ENCODE results near the gene SIGLEC1.

Gene SIGLEC1

GRCh38 chr20:3705491-3705969, 6.9 kb downstream of the SIGLEC1 start:
- Mint-ChIP-seq H3K27ac (no peak overlapping the region), H3K36me3 (no peaks in the 10 kb centered on the region), H3K9me3 (ENCODE audit: low read depth) (no peaks in the 10 kb centered on the region), H3K4me3 (no peak overlapping the region), H3K4me1 (ENCODE audit: low read depth) (no peaks in the 10 kb centered on the region), H3K27me3 (no peaks in the 10 kb centered on the region)

GRCh38 chr20:3704087-3704486, 8.3 kb downstream of the SIGLEC1 start:
- Mint-ChIP-seq H3K36me3 (no peaks in the 10 kb centered on the region), H3K4me1 (ENCODE audit: low read depth) (no peaks in the 10 kb centered on the region), H3K4me3 (no peak overlapping the region), H3K27me3 (no peaks in the 10 kb centered on the region), H3K27ac (no peak overlapping the region), H3K9me3 (ENCODE audit: low read depth) (no peaks in the 10 kb centered on the region)

- H3K27ac Mint-ChIP-seq = no peak overlapping the region
- no peaks in the 10 kb centered on the region for H3K4me1 Mint-ChIP-seq (ENCODE audit: low read depth)
- H3K9me3 Mint-ChIP-seq (ENCODE audit: low read depth) = no peaks in the 10 kb centered on the region
- H3K36me3 Mint-ChIP-seq = no peaks in the 10 kb centered on the region
- no peaks in the 10 kb centered on the region for H3K27me3 Mint-ChIP-seq
- no peak overlapping the region for H3K4me3 Mint-ChIP-seq
Observed at GRCh38 chr20:3702611-3703391, 9.6 kb downstream of the SIGLEC1 start.

- Mint-ChIP-seq H3K27ac (no peak overlapping the region), H3K27me3 (no peaks in the 10 kb centered on the region), H3K9me3 (ENCODE audit: low read depth) (no peaks in the 10 kb centered on the region), H3K4me3 (no peak overlapping the region), H3K4me1 (ENCODE audit: low read depth) (no peaks in the 10 kb centered on the region), H3K36me3 (no peaks in the 10 kb centered on the region)
Observed at GRCh38 chr20:3701061-3701998, 11.1 kb downstream of the SIGLEC1 start.

GRCh38 chr20:3699037-3699436, 13.4 kb downstream of the SIGLEC1 start:
- H3K27me3 Mint-ChIP-seq = no peaks in the 10 kb centered on the region
- no peak overlapping the region for H3K27ac Mint-ChIP-seq
- H3K4me3 Mint-ChIP-seq = no peak overlapping the region
- H3K36me3 Mint-ChIP-seq = no peaks in the 10 kb centered on the region
- no peaks in the 10 kb centered on the region for H3K9me3 Mint-ChIP-seq (ENCODE audit: low read depth)
- no peaks in the 10 kb centered on the region for H3K4me1 Mint-ChIP-seq (ENCODE audit: low read depth)

GRCh38 chr20:3698591-3699001, 13.8 kb downstream of the SIGLEC1 start:
- H3K27ac Mint-ChIP-seq = no peak overlapping the region
- H3K36me3 Mint-ChIP-seq = no peaks in the 10 kb centered on the region
- H3K9me3 Mint-ChIP-seq (ENCODE audit: low read depth) = no peaks in the 10 kb centered on the region
- H3K4me3 Mint-ChIP-seq = no peak overlapping the region
- no peaks in the 10 kb centered on the region for H3K4me1 Mint-ChIP-seq (ENCODE audit: low read depth)
- no peaks in the 10 kb centered on the region for H3K27me3 Mint-ChIP-seq

GRCh38 chr20:3697588-3698305, 14.7 kb downstream of the SIGLEC1 start:
- Mint-ChIP-seq H3K4me3 (no peak overlapping the region), H3K36me3 (no peaks in the 10 kb centered on the region), H3K9me3 (ENCODE audit: low read depth) (no peaks in the 10 kb centered on the region), H3K27me3 (no peaks in the 10 kb centered on the region), H3K4me1 (ENCODE audit: low read depth) (no peaks in the 10 kb centered on the region), H3K27ac (no peak overlapping the region)

GRCh38 chr20:3696745-3697587, 15.4 kb downstream of the SIGLEC1 start:
- Mint-ChIP-seq H3K36me3 (no peaks in the 10 kb centered on the region), H3K27me3 (no peaks in the 10 kb centered on the region), H3K4me3 (no peak overlapping the region), H3K4me1 (ENCODE audit: low read depth) (no peaks in the 10 kb centered on the region), H3K27ac (no peak overlapping the region), H3K9me3 (ENCODE audit: low read depth) (no peaks in the 10 kb centered on the region)

- no peaks in the 10 kb centered on the region for H3K9me3 Mint-ChIP-seq (ENCODE audit: low read depth)
- no peak overlapping the region for H3K4me3 Mint-ChIP-seq
- no peaks in the 10 kb centered on the region for H3K4me1 Mint-ChIP-seq (ENCODE audit: low read depth)
- H3K27me3 Mint-ChIP-seq = no peaks in the 10 kb centered on the region
- H3K27ac Mint-ChIP-seq = no peak overlapping the region
- H3K36me3 Mint-ChIP-seq = no peaks in the 10 kb centered on the region
Observed at GRCh38 chr20:3696200-3696599, 16.2 kb downstream of the SIGLEC1 start.

GRCh38 chr20:3694864-3695263, 17.5 kb downstream of the SIGLEC1 start:
- no peak overlapping the region for H3K27ac Mint-ChIP-seq
- no peaks in the 10 kb centered on the region for H3K9me3 Mint-ChIP-seq (ENCODE audit: low read depth)
- no peaks in the 10 kb centered on the region for H3K27me3 Mint-ChIP-seq
- no peaks in the 10 kb centered on the region for H3K4me1 Mint-ChIP-seq (ENCODE audit: low read depth)
- no peaks in the 10 kb centered on the region for H3K36me3 Mint-ChIP-seq
- no peak overlapping the region for H3K4me3 Mint-ChIP-seq

- Mint-ChIP-seq H3K9me3 (ENCODE audit: low read depth) (no peaks in the 10 kb centered on the region), H3K36me3 (no peaks in the 10 kb centered on the region), H3K4me1 (ENCODE audit: low read depth) (no peaks in the 10 kb centered on the region), H3K4me3 (no peak overlapping the region), H3K27ac (no peak overlapping the region), H3K27me3 (no peaks in the 10 kb centered on the region)
Observed at GRCh38 chr20:3693376-3693775, 19.0 kb downstream of the SIGLEC1 start.

GRCh38 chr20:3692706-3693294, 19.6 kb downstream of the SIGLEC1 start:
- Mint-ChIP-seq H3K9me3 (ENCODE audit: low read depth) (no peaks in the 10 kb centered on the region), H3K4me3 (no peak overlapping the region), H3K4me1 (ENCODE audit: low read depth) (no peaks in the 10 kb centered on the region), H3K36me3 (no peaks in the 10 kb centered on the region), H3K27me3 (no peaks in the 10 kb centered on the region), H3K27ac (no peak overlapping the region)

- H3K27ac Mint-ChIP-seq = no peak overlapping the region
- H3K4me3 Mint-ChIP-seq = no peak overlapping the region
- no peaks in the 10 kb centered on the region for H3K9me3 Mint-ChIP-seq (ENCODE audit: low read depth)
- H3K27me3 Mint-ChIP-seq = no peaks in the 10 kb centered on the region
- no peaks in the 10 kb centered on the region for H3K36me3 Mint-ChIP-seq
- no peaks in the 10 kb centered on the region for H3K4me1 Mint-ChIP-seq (ENCODE audit: low read depth)
Observed at GRCh38 chr20:3691897-3692296, 20.5 kb downstream of the SIGLEC1 start.

GRCh38 chr20:3691306-3691705, 21.1 kb downstream of the SIGLEC1 start:
- Mint-ChIP-seq H3K9me3 (ENCODE audit: low read depth) (no peaks in the 10 kb centered on the region), H3K27me3 (peaks cover 2% of the 10 kb centered on the region), H3K4me3 (no peak overlapping the region), H3K36me3 (no peaks in the 10 kb centered on the region), H3K4me1 (ENCODE audit: low read depth) (no peaks in the 10 kb centered on the region), H3K27ac (no peak overlapping the region)
